NCI-H1436 (cell line): ENCODE results near the gene MYCL.
"Not testable (repeated sequence)": the region's sequence is repeated elsewhere in the genome, so short reads cannot be mapped to it uniquely, and the experiment has no call there.

Experiments
- DNase-seq: peaks from one replicate; lab custom pipeline; 2025; lab: John Stamatoyannopoulos, UW

MYCL gene

GRCh38 chr1:39917825-39918224 lies 16.1 kb upstream of the MYCL start:
- DNase-seq: no peak

GRCh38 chr1:39915499-39916129 lies 13.9 kb upstream of the MYCL start:
- DNase-seq: no peak

GRCh38 chr1:39913136-39913535 lies 11.4 kb upstream of the MYCL start:
- DNase-seq: not testable (repeated sequence)

- DNase-seq: no peak
Measured at GRCh38 chr1:39910263-39910662, 8.5 kb upstream of the MYCL start.

GRCh38 chr1:39908534-39908933 lies 6.8 kb upstream of the MYCL start:
- DNase-seq: no peak

DNA sequence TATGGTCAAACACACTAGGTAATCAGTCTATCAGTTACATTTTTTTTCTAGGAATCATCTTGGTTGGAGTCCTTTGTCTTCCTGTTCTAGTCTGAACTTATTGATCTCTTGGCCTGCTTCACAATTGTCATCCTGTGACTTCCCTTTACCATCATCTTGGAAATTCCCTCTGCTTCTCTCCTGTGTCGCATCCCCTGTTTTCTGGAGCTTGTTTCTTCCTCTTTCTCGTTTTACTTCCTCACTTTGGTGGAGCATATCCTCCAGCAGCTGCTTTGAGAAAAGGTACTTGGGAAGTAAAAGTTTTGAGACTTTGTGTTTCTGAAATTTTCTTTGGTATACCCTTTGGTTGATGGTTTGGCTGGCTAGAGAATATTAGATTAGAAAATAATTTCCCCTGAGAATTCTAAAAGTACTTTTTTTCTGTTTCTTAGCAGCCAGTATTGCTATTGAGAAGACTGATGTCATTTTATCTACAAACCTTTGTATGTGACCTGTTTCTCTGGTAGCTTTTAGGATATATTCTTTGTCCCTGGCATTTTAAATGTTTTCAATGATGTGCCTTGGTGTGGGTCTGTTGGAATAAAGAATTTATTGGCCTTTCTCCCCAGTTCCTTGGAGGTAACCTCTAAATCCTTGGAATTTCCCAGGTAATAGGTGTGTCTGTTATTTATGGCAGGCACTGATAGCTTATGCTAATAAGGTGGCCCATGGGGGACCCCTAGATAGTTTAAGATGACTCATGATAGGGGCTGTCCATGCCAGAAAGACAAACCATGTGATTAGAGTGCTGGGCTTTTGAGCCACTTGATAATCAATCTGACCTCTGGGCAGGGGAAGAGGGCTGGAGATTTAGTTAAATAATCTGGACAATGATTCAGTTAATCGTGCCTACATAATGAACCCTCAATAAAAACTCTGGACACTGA lies 6.1 kb upstream of the MYCL start:
- no peak for DNase-seq

- no peak for DNase-seq
Measured at GRCh38 chr1:39905172-39905571, 3.5 kb upstream of the MYCL start.

GRCh38 chr1:39902460-39902807 lies 717 bp upstream of the MYCL start:
- DNase-seq: no peak

DNA sequence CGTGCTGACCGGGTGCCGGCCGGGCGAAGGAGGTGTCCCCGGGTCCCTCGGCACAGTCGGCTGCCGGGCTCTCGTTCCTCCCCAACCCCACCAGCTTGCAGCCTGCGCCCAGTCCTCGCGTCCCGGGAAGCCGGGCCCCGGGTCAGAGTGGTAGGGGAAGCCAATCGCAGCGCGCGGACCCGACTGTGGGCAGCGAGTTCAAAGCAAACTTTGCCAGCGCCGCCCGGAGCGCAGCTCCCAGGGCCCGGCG lies 328 bp downstream of the MYCL start:
- DNase-seq: no peak

DNA sequence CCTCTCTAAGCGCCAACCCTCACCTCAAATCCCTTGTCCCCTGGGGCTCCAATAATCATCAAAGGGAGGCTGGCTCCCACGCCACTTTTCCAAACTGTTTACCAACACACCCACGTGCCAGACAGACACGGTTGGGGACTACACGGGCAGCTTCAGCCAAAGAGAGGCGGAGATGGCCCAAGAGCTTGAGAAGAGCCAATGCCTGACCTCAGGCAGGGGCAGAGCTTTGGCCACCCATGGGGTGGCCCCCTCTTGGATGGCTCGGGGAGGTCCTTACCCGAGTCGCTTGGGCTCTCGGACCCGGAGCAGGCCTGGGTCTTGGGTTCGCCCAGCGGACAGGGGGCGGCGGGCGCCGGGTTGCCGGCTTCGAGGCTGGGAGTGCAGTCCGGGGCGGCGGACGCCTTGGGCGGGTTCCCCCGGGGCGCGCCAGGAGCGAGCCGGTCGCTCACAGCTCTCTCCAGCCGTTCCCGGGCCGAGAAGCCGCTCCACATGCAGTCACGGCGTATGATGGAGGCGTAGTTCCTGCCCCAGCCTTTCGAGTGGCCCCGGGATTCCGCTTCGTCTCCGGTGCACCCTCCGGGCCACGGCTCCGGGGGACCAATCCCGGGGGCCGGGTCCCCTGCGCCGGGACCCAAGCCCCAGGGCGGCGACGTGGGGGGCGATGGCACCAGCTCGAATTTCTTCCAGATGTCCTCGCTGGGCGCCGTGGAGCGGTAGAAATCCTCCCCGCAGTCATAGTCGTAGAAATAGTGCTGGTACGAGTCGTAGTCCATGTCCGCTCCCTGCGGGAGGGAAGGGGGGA lies 854 bp downstream of the MYCL start:
- DNase-seq: peak; percentile 34

- DNase-seq: no peak
Measured at GRCh38 chr1:39899611-39900538, 1.8 kb downstream of the MYCL start.

DNA sequence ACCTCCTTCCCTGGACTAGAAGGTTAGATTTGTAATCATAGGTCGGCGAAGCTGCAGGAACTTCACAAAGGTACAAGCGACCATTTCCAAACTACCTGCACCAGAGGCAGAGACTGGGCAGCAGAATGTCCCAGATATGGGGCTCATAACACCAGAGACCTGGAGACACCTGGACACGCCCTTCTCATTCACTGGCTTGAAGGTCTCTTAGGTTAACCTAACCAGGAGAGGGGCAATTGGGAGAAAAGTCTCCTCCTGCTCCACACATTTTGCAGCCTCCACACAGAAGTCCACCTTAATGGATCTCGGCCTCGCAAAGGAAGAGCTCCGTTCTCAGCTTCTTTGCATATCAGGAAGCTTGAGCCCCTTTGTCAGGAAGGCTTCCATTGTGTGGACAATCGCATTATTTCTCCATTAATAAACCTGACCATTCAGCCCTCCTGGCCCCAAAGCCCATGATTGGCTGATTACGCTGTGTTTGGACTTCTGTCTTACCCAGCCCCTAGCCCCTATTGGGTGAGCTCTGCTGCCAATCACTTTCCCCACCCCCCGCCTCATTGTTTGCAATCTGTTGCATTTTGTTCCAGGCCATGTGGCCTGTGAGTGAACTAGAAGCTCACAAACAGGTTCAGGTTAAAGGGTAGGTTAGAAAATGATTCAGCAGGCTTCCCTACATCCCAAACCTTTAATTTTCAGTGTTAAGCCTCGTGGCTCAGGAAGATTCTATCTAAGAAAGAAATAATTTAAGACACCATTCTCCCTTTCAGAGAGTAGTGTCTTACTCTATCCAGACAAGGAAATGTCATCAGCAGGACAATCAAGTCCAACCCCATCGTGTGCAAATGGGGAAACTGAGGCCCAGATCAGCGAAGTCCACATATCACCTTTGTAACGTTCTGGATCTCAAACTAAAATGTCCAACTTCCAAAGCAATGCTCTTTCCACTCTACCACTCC lies 2.8 kb downstream of the MYCL start:
- DNase-seq: peak; percentile 80

GRCh38 chr1:39898191-39898590 lies 3.5 kb downstream of the MYCL start:
- no peak for DNase-seq

GRCh38 chr1:39896909-39897685 lies 4.6 kb downstream of the MYCL start:
- DNase-seq: no peak

DNA sequence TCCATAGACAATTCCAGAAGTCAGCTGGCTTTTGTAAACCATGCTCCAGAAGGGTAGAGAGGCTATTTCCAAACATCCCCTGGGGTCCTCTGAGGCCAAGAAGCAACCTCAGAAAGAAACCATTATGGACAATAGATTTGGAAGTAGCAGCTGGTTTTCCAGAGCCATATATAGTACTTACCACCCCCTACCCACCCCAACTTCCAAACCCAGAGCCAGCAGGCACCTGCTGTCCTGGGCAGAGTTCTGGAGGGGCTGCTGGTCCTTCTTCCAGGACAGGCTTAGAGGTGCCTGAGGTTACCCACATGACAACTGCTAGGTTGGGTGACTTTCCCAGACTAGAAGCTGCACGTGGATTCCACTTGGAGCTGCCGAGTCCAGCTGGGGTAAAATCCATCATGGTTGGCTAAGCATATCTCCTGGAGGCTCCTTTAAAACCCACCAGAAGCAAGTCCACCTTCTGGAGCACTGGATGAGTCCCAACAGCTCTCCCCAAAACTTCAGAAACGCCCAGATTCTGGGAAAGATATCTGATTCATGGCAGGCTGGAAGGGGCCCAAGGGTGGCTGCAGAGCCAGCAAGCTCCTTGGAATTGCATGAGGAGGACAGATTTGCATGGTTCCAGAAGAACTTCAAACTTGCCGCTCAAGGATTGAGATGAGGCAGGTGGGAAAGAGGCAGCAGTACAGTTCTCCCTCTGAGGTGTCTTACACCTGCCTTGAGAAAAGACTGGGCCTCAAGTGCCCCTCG lies 5.8 kb downstream of the MYCL start:
- no peak for DNase-seq

GRCh38 chr1:39894884-39895495 lies 6.7 kb downstream of the MYCL start:
- DNase-seq: no peak

GRCh38 chr1:39892601-39893595 lies 8.8 kb downstream of the MYCL start:
- DNase-seq: no peak

DNA sequence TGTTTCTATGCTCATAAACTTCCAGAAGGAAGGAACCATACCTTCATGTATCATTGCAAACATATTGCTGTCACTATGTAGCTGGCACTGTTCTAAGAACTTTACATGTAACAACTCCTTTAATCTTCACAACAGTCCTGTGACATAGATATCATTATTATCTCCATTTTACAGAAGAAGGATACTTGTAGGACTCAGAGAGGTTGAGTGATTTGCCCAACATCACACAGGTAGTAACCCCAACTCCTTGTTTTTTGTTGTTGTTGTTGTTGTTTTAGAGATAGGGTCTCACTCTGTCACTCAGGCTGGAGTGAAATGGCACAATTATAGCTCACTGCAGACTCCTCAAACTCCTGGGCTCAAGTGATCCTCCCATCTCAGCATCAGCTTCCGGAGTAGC lies 10.8 kb downstream of the MYCL start:
- DNase-seq: no peak
